T-helper 9 cell (primary cell): ENCODE measurements around the gene ATP13A4.
"Not testable (repeated sequence)": the region's sequence is repeated elsewhere in the genome, so short reads cannot be mapped to it uniquely, and the experiment has no call there.

ENCODE experiments used
- DNase-seq: peaks from one replicate; pipeline ENCODE4 v3.0.0-alpha.2; 2020

Gene ATP13A4

DNA sequence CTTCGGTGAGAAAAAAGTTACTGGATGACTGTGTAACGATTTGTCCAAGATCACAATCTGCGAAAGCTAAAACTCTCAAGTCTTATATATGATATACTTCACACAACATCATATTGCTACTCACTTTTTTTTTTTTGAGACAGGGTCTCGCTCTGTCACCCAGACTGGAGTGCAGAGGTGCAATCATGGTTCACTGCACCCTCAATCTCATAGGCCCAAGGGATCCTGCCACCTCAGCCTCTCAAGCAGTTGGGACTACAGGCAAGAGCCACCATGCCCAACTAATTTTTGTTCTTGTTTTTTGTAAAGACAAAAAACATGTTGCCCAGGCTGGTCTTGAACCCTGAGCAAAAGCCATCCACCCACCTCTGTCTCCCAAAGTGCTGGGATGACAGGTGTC is 5.4 kb upstream of the ATP13A4 start:
- no peak for DNase-seq

DNA sequence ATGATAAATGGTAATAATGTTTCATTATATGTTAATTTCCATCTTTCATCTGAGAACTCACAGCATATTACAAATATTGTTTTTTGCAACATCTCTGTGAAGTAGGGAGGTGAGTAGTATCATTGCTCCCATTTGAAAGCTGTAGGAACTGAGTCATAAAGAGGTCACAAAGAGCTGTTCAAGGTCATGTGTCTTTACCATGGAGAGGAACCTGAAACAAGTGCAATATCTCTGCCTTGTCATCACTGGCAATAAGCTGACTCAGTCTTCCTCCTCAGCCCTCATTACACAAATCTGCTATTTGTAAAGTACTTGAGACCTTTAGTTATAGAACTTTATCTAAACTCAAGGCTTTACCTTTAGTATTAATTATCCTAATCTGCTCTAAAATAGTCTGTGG is 4.4 kb upstream of the ATP13A4 start:
- no peak for DNase-seq

DNA sequence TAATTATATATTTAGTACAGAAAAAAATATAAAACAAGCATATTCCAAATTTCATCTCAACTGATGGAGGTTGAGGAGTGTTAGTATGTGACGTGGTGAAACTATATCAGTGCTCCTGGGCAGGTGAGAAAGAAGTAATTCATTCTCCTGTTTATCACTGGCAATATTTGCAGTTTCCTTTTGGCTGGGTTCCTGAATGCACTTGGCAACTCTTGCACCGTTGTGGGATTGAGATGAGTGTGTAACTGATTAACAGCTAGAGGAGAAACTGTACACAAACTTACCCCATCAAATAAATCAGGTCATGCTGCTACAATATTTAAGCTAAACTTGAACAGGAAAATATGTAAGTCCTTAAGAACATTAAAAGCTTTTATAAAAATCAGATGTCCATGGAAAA is 2.1 kb upstream of the ATP13A4 start:
- DNase-seq: no peak

GRCh38 chr3:193553586-193553985 is 1.1 kb downstream of the ATP13A4 start:
- DNase-seq: no peak

DNA sequence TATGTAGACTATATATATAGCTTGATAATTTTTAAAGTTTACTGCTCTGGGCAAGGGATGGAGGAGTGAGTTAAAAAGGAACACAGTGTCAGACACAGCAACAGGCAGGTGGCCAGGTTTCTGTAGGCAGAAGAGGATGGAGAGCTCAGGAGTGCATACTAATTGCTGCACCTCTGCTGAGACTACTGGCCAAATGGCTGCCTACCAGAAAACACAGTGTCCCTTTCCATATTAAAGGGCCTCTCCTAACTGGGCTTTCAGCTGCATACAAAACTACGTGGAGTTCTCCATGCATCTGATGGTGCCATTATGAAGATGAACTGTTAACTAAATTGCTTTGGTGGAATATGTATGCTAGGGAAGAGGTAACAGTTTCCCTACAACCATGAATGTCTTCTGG is 1.8 kb downstream of the ATP13A4 start:
- no peak for DNase-seq

- no peak for DNase-seq
Measured at GRCh38 chr3:193548406-193548805, 6.3 kb downstream of the ATP13A4 start.

- DNase-seq: no peak
Measured at GRCh38 chr3:193546129-193546528, 8.6 kb downstream of the ATP13A4 start.

DNA sequence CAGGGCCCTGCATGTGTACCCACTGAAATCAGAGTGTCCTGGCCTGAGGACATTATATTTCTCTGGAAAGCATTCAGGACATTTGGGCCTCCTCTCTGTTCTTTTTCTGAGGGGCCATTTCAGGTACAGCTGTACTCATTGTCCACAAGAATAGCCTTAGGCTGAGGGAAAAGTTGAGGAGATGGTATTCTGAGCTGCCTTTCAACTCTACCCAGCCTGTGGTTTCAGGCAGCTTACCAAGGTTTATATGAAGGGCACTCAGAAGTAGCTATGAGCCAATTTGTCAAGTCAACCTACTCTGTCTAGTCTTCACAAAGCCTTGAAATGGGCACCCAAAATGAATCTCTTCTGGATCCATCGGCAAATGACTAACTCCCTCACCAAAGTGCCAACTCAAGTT is 9.4 kb downstream of the ATP13A4 start:
- DNase-seq: no peak

DNA sequence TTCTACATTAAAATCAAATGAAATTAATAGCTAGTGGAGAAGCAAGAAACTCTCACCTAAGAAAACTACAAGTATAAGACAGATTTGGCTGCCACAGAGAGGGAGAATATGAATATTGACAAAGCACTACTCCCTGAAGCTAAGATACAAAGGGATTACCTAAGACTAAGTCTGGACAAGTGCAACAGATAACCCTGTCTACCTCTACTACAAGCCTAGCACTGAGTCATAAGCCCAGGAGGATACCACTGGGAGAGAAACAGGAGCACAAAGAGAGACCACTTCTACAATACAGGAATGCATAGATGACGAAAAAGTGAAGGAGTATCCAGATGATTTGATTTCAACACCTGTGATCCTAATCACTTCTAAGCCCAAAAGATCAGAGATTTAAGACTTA is 10.4 kb downstream of the ATP13A4 start:
- no peak for DNase-seq

- DNase-seq: no peak
Measured at GRCh38 chr3:193530231-193531165, 24.2 kb downstream of the ATP13A4 start.

DNA sequence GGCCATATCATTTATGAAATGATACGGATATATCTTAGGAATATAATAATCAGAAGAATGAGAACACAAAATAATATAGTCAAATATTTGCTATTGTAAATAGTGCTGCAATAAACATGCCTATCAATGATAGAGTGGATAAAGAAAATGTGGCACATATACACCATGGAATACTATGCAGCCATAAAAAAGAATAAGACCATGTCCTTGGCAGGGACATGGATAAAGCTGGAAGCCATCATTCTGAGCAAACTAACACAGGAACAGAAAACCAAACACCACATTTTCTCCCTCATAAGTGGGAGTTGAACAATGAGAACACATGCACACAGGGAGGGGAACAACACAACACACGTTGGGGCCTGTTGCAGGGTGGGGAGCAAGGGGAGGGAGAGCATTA is 28.6 kb downstream of the ATP13A4 start:
- not testable (repeated sequence) for DNase-seq

- no peak for DNase-seq
Measured at GRCh38 chr3:193522473-193522872, 32.2 kb downstream of the ATP13A4 start.

DNA sequence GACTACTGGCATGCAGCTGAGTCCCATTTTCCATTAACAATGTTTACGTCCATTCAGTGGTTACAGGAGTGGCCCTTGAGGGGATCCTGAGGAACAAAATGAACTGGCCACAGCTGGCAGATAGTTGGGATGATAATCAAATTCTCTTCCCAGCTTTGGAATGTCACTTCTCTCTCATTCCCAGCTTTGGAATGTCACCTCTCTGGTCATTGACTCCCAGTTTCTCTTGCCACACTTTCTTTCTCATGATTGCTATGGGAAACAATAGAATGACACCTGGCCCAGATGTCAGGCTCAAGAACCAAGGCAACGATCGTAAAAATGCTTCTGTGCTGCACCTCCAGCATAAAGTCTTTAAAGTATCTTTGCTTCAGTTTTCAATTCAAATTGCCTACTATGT is 34.0 kb downstream of the ATP13A4 start:
- no peak for DNase-seq

GRCh38 chr3:193515966-193516365 is 38.7 kb downstream of the ATP13A4 start:
- no peak for DNase-seq

DNA sequence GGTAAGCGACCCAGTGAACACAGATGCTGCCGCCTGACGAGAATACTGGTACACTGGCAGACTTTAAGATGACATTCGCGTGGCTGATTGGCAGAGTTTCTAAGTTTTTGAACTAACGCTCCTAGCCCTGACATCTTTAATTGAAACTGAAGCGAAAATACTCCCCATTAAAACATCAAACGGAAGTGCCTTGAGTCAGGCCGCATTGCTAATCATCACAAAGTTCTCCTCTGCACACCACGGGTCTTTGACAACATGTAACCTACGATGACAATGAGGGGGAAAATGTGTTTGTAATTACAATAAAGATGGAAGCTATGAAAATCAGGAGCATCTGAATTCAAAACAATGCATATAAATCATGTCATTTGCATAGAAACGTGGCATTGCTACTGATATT is 44.5 kb downstream of the ATP13A4 start:
- no peak for DNase-seq

GRCh38 chr3:193509103-193509965 is 45.4 kb downstream of the ATP13A4 start:
- DNase-seq: no peak

DNA sequence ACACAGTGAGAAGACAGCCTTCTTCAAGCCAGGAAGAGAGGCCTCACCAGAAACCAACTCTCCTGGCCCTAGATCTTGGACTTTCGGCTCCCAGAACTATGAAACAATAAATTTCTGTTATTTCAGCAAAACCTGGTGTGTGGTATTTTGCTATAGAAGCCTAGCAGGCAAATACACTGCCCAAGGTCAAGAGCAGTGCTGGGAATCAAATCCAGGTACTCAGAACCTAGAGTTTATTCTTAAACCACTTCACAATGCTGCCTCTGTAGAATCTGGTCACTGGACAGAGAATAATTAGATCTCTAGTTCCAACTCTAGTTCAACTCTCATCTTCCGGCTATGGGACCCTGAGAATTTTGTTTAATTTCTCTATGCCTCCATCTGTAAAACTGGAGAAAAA is 46.6 kb downstream of the ATP13A4 start:
- no peak for DNase-seq

- DNase-seq: no peak
Measured at GRCh38 chr3:193507566-193507965, 47.1 kb downstream of the ATP13A4 start.

DNA sequence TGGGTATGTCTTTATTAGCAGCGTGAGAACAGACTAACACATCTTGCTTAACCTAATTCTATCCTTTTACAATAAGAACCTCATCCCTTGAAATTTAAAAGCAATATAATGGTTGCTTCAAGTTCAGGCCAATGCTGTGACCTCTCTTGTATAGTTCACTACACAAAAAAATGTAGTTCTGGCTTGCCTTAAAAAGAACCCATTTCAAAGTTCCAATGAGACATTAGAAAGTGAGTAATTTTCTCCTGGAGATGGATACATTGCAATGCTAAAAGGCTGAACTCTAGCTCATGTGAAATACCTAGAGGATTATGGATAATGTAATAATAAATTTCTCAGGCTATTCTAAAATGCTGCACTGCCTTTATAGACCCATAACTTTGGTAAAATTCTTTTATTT is 47.8 kb downstream of the ATP13A4 start:
- no peak for DNase-seq

- DNase-seq: no peak
Measured at GRCh38 chr3:193502871-193503270, 51.8 kb downstream of the ATP13A4 start.

DNA sequence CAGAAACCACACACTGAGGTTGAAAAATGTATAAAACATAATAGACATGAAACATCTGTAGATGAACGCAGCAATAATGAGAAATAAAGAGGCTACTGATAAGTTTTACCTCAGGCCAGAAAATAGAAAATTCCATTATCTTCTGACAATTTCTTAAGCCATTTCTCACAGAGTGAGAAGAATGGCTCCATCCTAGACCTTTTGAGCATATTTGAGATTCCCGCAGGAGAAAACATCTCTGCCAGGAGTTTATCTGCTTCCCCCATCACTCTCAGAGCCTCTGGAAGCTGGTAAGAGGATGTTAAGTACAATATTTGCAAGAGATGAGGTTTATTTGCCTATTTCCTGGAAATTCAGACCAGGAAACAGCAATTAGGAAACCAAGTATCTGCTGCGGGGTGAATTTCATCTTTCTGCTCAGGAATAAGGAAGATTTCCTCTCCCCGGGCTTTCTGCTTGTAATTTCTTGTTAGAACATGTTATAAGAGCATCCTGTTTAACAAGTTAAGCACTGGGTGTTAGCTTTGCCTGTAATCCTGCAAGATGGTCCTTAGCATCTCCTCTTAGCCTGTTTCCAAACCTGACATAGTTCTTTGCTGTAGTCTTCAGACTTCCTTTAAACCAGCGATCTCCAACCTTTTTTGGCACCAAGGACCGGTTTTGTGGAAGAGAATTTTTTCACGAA is 54.8 kb downstream of the ATP13A4 start:
- DNase-seq: no peak

GRCh38 chr3:193499136-193499770 is 55.4 kb downstream of the ATP13A4 start:
- DNase-seq: no peak

DNA sequence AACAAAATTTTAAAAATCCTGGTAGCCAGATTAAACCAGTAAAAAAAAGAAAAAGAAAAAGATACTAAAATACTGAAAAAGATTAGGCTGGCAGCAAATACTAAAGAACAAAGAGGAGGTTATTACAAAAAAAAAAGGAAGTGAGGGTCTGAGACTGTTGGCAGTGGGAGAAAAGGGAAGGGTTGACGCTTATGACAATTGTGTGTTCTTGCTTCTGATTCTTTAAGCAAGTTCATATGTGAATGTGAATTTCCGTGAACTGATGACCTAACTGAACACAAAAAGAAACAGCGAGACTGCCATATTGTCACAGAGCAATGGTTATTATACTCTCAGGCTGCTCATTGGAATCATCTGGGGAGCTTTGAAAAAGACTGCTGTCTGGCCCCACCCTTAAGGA is 56.5 kb downstream of the ATP13A4 start:
- no peak for DNase-seq
